Measurements from ENCODE around the gene MLF1. TPM values are rescaled to one million over a fixed set of nuclear protein-coding genes. Genes with fewer than 3 reads are reported as not detected.

The MLF1 gene
- polyA plus RNA-seq, 3 donors, result 0.17 to 0.43 (median 0.41) TPM

DNA sequence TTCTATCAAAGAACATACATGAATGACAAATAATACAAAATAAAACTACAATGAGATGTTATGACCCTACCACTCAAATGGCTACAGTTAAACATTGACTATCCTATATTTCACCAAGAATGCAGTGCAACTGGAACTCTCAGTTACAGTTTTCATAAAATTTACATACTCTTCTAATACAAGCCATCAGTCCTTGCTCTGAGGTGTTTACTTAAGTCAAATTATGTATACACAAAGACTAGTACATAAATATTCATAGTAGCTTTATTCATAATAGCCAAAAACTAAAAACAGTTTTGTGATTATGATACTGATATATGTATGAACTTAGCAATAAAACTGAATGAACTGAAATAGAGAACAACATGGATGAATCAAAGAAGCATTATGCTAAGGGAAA lies 19.2 kb downstream of the MLF1 start:
- no peaks in the 10 kb centered on the region for H3K36me3 ChIP-seq (replicated peaks in 1 of 2; ENCODE audit: control insufficient read depth in 1 of 2, insufficient read depth in 2 of 2, low read length in 2 of 2)
- no peak overlapping the region for H3K4me3 Mint-ChIP-seq

DNA sequence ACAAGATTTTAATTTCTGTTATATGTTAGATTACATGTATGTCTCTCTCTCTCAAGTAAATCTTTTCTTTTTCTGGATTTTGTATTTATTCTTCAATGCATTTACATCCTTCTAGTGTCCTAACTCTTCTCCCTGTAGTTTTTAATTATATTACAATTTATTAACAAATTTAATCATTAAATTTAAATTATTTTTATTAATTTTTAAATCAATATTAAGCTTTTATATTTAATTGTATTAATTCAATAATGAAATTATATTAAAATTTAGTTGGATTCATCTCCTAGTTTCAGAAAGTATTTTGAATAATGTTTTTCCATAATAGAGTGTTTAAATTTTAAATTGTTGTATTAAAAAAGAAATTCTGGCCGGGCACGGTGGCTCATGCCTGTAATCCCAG lies 29.8 kb downstream of the MLF1 start:
- H3K27ac ChIP-seq (ENCODE audit: low read depth in 1 of 2, low read length in 2 of 2), result no peak overlapping the region
- Mint-ChIP-seq H3K27me3 (ENCODE audit: low read depth in 3 of 3) (peaks cover 0 to 3% (median 1%) of the 10 kb centered on the region in 3 donors), H3K4me3 (no peak overlapping the region), H3K27ac (no peak overlapping the region), H3K4me1 (no peaks in the 10 kb centered on the region), H3K36me3 (no peaks in the 10 kb centered on the region), H3K9me3 (peaks cover 0 to 4% (median 0%) of the 10 kb centered on the region in 7 donors)
- no CpG with 5 or more reads among the region's 2 CpGs for WGBS (ENCODE audit: insufficient coverage)
- no peaks in the 10 kb centered on the region for H4K20me1 ChIP-seq (ENCODE audit: insufficient read depth, low read length)
- H3K4me3 ChIP-seq (replicated peaks in 1 of 3; ENCODE audit: low read depth in 2 of 3, low read length in 3 of 3), result no peak overlapping the region
- no peak for TF ChIP-seq CTCF (IDR thresholded peaks at IDR 0.05)
- no peaks in the 10 kb centered on the region for H3K27me3 ChIP-seq (ENCODE audit: control insufficient read depth in 2 of 2, insufficient read depth in 2 of 2, low read length in 2 of 2)
- H2AFZ ChIP-seq (ENCODE audit: insufficient read depth, low read depth, low read length, poor library complexity, severe bottlenecking), result no peak overlapping the region
- no peak overlapping the region for H3K9ac ChIP-seq (ENCODE audit: insufficient read depth, low read length, poor library complexity, severe bottlenecking)
- H3K4me2 ChIP-seq (replicated peaks; ENCODE audit: extremely low read depth, low read length, poor library complexity, severe bottlenecking), result no peak overlapping the region
- H3K9me3 ChIP-seq (replicated peaks in 1 of 2; ENCODE audit: control insufficient read depth in 1 of 2, insufficient read depth in 1 of 2, low read length in 2 of 2), result no peaks in the 10 kb centered on the region
- no peaks in the 10 kb centered on the region for H3K4me1 ChIP-seq (ENCODE audit: control insufficient read depth in 1 of 2, insufficient read depth in 2 of 2, low read length in 2 of 2)
- no peaks in the 10 kb centered on the region for H3K79me2 ChIP-seq (ENCODE audit: insufficient read depth, low read length)
- intact Hi-C loops (cut with micrococcal nuclease), result no loop called here
- DNase-seq, result no peak
- no peaks in the 10 kb centered on the region for H3K36me3 ChIP-seq (replicated peaks in 1 of 2; ENCODE audit: control insufficient read depth in 1 of 2, insufficient read depth in 2 of 2, low read length in 2 of 2)

More for the DNA sequence above, 19.2 kb downstream of the MLF1 start:
- no peaks in the 10 kb centered on the region for H3K4me1 Mint-ChIP-seq
- Histone ChIP-seq H3K4me2 (replicated peaks; ENCODE audit: extremely low read depth, low read length, poor library complexity, severe bottlenecking) (no peak overlapping the region), H3K27ac (ENCODE audit: low read depth in 1 of 2, low read length in 2 of 2) (no peak overlapping the region), H3K9me3 (replicated peaks in 1 of 2; ENCODE audit: control insufficient read depth in 1 of 2, insufficient read depth in 1 of 2, low read length in 2 of 2) (no peaks in the 10 kb centered on the region), H4K20me1 (ENCODE audit: insufficient read depth, low read length) (no peaks in the 10 kb centered on the region), H3K4me1 (ENCODE audit: control insufficient read depth in 1 of 2, insufficient read depth in 2 of 2, low read length in 2 of 2) (no peaks in the 10 kb centered on the region), H3K27me3 (ENCODE audit: control insufficient read depth in 2 of 2, insufficient read depth in 2 of 2, low read length in 2 of 2) (no peaks in the 10 kb centered on the region), H3K9ac (ENCODE audit: insufficient read depth, low read length, poor library complexity, severe bottlenecking) (no peak overlapping the region), H3K79me2 (ENCODE audit: insufficient read depth, low read length) (no peaks in the 10 kb centered on the region), H3K4me3 (replicated peaks in 1 of 3; ENCODE audit: low read depth in 2 of 3, low read length in 3 of 3) (no peak overlapping the region), H2AFZ (ENCODE audit: insufficient read depth, low read depth, low read length, poor library complexity, severe bottlenecking) (no peak overlapping the region)
- TF ChIP-seq CTCF (IDR thresholded peaks at IDR 0.05), result no peak
- H3K27ac Mint-ChIP-seq, result no peak overlapping the region
- peaks cover 0 to 3% (median 1%) of the 10 kb centered on the region in 3 donors for H3K27me3 Mint-ChIP-seq (ENCODE audit: low read depth in 3 of 3)
- no peaks in the 10 kb centered on the region for H3K36me3 Mint-ChIP-seq
- H3K9me3 Mint-ChIP-seq, result peaks cover 0 to 3% (median 0%) of the 10 kb centered on the region in 7 donors
- intact Hi-C loops (cut with micrococcal nuclease), result no loop called here
- DNase-seq, result no peak

Data from CD14-positive monocyte (primary cell).